Prostate gland (tissue), 2 donors: ENCODE measurements around the gene RHBDL1. TPM values are rescaled to one million over a fixed set of nuclear protein-coding genes. Genes with fewer than 3 reads are reported as not detected.
A peak's percentile ranks its signal among the peaks of the same experiment; 100 is the strongest.

Experiments used
- DNase-seq: peaks from one replicate; pipeline ENCODE4 v3.0.0-alpha.2; 2019; ENCODE audit warnings: low spot score
- H3K27ac ChIP-seq, 2 donors: fragments of 200-600 bp; sonication (generic); 2 replicates each; pipeline ENCODE4 v1.5.1; 2017 to 2019
- H3K27me3 ChIP-seq: fragments of 200-600 bp; sonication (generic); replicated peaks from 2 replicates; pipeline ENCODE4 v1.5.1; 2019; ENCODE audit not compliant: insufficient read depth
- H3K36me3 ChIP-seq, 2 donors: fragments of 200-600 bp; sonication (generic); 1 replicate in 1 of 2; 2 replicates in 1 of 2; pipeline versions ENCODE4 v1.5.1 to v1.8.1; 2017 to 2019
- H3K4me1 ChIP-seq: fragments of 200-600 bp; sonication (generic); replicated peaks from 2 replicates; pipeline ENCODE4 v1.5.1; 2019
- H3K4me3 ChIP-seq, 2 donors: fragments of 200-600 bp; sonication (generic); 2 replicates each; pipeline ENCODE4 v1.5.1; 2017 to 2019
- H3K9me3 ChIP-seq: fragments of 200-600 bp; sonication (generic); 2 replicates; pipeline ENCODE4 v1.5.1; 2017
- POLR2A ChIP-seq: fragments of 450-650 bp; IDR thresholded peaks from one replicate; pipeline ENCODE4 v1.6.1; 2016; ENCODE audit warnings: antibody characterized with exemption, mild to moderate bottlenecking
- POLR2AphosphoS5 ChIP-seq: sonication (generic); formaldehyde crosslinking; IDR thresholded peaks from one replicate; pipeline ENCODE4 v1.6.1; 2017; ENCODE audit warnings: antibody characterized with exemption
- WGBS: methylation state at CpG from one replicate; pipeline ENCODE4 v1.1.5; 2018; 5-methylcytosine and 5-hydroxymethylcytosine counted together
- intact Hi-C: fragments of 100-400 bp; cut with DNase I; formaldehyde crosslinking; loops from one replicate; pipeline ENCODE4 v1.14.2; 2022
- total RNA-seq, 2 donors: library from RNA; depleted of rRNA; stranded (reverse); fragments of >200 nt; gene quantifications; one replicate each; pipeline ENCODE4 v1.1.0, GENCODE V29; 2016
- TF ChIP-seq, protein P1 (sequence below), 4 experiments: fragments of 200-600 bp in 2 of 4; fragments of 450-650 bp in 2 of 4; sonication (generic) in 2 of 4; IDR thresholded peaks; 1 replicate in 3 of 4; 2 replicates in 1 of 4; pipeline ENCODE4 v1.5.1; 2016 to 2019; ENCODE audit warnings: antibody characterized with exemption in 4 of 4, mild to moderate bottlenecking in 2 of 4, moderate library complexity in 2 of 4

Gene RHBDL1
- total RNA-seq, 2 donors from 2014 or later: 4.5 to 4.9 TPM

DNA sequence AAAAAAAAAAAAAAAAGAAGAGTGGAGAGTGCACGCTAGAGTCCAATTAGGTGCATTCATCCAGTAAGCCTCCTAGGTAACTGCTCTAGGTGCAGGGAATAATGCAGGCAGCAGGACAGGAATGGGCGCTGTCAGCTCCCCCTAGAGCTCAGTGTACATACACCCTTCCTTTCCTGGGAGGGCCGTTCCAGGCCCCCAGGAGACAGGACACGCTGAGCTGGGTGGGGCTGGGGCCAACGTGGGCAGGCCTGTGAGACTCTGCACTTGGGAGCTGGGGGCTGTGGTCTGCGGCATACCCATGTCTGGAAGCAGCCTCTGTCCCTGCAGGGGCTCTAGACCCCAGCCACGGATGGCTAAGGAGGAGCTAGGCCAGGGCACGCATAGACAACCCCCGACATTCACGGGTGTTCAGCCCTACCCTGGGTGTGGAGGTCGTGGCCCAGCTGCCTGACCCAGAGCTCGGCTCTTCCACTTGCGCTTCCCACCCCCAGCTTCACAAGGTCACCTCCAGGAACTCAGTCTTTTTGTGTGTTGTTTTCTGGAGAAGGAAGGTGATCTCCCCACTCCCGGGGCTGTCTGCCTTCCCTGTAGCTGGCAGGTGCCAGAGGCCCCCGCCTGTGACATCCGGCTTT is 44.5 kb downstream of the RHBDL1 start:
- Histone ChIP-seq H3K4me1 (peaks cover 25% of the 10 kb centered on the region), H3K36me3 (no peaks in the 10 kb centered on the region), H3K27ac (no peak overlapping the region), H3K27me3 (no peaks in the 10 kb centered on the region), H3K9me3 (no peaks in the 10 kb centered on the region), H3K4me3 (peak overlapping the region; percentile 61 to 79)
- TF ChIP-seq POLR2A (no peak), POLR2AphosphoS5 (no peak)
- TF ChIP-seq, protein P1, sequence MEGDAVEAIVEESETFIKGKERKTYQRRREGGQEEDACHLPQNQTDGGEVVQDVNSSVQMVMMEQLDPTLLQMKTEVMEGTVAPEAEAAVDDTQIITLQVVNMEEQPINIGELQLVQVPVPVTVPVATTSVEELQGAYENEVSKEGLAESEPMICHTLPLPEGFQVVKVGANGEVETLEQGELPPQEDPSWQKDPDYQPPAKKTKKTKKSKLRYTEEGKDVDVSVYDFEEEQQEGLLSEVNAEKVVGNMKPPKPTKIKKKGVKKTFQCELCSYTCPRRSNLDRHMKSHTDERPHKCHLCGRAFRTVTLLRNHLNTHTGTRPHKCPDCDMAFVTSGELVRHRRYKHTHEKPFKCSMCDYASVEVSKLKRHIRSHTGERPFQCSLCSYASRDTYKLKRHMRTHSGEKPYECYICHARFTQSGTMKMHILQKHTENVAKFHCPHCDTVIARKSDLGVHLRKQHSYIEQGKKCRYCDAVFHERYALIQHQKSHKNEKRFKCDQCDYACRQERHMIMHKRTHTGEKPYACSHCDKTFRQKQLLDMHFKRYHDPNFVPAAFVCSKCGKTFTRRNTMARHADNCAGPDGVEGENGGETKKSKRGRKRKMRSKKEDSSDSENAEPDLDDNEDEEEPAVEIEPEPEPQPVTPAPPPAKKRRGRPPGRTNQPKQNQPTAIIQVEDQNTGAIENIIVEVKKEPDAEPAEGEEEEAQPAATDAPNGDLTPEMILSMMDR (IDR thresholded peaks at IDR 0.05): no peak
- intact Hi-C loops: no loop called here
- DNase-seq: no peak
- 11% methylated on average over 12 of the region's 16 CpGs for WGBS

DNA sequence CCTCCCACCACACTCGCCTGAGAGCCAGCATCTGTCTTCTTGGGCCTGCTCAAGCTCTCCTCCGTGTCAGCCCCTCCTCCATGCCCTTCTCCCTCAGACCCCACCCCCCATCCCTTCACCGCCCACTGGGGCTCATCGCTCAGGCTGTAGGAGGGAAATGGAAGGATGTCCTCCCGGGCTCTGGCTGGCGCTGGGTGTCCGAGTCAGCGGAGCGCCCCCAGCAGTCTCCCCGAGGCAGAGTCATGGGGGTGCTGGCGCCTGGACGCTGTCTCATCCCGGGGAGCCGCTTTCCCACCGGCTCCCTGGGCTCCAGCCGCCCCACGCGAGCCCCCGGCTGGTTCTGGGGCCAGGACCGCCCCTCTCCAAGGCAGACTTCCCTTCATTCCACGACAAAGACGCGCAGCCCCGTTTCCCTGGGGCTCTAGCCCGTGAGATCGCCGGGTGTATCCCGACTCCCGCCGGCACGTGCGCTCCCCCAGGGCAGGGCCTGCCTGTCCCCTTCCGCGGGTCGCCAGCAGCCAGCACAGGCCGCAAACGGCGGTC is 45.0 kb downstream of the RHBDL1 start:
- H3K4me3 ChIP-seq: peak overlapping the region; percentile 61 to 79
- H3K27ac ChIP-seq: peak overlapping the region; percentile 51 to 76
- peaks cover 24% of the 10 kb centered on the region for H3K4me1 ChIP-seq
- H3K27me3 ChIP-seq: no peaks in the 10 kb centered on the region
- TF ChIP-seq POLR2AphosphoS5 (no peak), POLR2A (no peak)
- TF ChIP-seq, protein P1 (IDR thresholded peaks at IDR 0.05): no peak
- H3K9me3 ChIP-seq: no peaks in the 10 kb centered on the region
- H3K36me3 ChIP-seq: no peaks in the 10 kb centered on the region
- intact Hi-C loops: no loop called here
- 1% methylated on average over 13 of the region's 38 CpGs for WGBS
- no peak for DNase-seq

DNA sequence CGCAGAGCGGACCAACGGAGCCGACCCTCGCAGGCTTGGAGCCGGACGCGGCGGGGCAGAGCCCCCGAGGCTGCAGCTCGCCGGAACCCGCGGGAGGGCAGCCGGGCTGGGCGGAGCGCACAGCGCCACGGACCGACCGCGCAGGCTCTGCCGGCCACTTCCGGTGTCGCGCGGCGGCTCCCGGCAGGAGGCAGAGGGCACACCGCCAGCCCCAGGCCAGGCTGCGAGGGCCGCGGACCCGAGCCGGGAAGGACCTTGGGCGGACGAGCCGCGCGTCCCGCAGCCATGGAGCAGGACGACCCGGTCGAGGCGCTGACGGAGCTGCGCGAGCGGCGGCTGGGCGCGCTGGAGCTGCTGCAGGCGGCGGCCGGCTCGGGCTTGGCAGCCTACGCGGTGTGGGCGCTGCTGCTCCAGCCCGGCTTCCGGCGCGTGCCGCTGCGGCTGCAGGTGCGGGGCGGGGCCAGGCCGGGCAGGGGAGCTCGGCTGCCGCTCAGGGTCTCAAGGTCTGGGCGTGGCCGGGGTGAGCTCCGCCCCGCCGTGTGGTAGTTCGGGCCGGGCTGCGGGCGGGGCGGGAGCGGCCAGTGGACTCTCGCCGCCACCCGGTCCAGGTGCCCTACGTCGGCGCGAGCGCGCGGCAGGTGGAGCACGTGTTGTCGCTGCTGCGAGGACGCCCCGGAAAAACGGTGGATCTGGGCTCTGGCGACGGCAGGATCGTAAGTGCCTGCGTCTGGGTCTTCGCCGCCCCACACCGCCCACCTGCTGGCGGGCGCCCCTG is 45.7 kb downstream of the RHBDL1 start, which contains the start of gene ANTKMT:
TSS of gene ANTKMT (plus strand) at position 157 of the 775 bp plus-strand sequence. CDS start at position 286, 129 bp downstream.
- no peaks in the 10 kb centered on the region for H3K9me3 ChIP-seq
- peak; percentile 65 for DNase-seq
- TF ChIP-seq POLR2AphosphoS5: no peak
- peak; percentile 39 for TF ChIP-seq POLR2A
- TF ChIP-seq, protein P1 (IDR thresholded peaks at IDR 0.05): peak in 2 of 4 experiments; percentile 49 to 56
- peaks cover 18% of the 10 kb centered on the region for H3K4me1 ChIP-seq
- no peaks in the 10 kb centered on the region for H3K36me3 ChIP-seq
- WGBS: 17% methylated on average over 51 of the region's 106 CpGs
- intact Hi-C loops: no loop called here
- no peaks in the 10 kb centered on the region for H3K27me3 ChIP-seq
- H3K4me3 ChIP-seq: peak within 1 kb of the TSS; percentile 61 to 79
- peak within 1 kb of the TSS; percentile 51 to 76 for H3K27ac ChIP-seq

DNA sequence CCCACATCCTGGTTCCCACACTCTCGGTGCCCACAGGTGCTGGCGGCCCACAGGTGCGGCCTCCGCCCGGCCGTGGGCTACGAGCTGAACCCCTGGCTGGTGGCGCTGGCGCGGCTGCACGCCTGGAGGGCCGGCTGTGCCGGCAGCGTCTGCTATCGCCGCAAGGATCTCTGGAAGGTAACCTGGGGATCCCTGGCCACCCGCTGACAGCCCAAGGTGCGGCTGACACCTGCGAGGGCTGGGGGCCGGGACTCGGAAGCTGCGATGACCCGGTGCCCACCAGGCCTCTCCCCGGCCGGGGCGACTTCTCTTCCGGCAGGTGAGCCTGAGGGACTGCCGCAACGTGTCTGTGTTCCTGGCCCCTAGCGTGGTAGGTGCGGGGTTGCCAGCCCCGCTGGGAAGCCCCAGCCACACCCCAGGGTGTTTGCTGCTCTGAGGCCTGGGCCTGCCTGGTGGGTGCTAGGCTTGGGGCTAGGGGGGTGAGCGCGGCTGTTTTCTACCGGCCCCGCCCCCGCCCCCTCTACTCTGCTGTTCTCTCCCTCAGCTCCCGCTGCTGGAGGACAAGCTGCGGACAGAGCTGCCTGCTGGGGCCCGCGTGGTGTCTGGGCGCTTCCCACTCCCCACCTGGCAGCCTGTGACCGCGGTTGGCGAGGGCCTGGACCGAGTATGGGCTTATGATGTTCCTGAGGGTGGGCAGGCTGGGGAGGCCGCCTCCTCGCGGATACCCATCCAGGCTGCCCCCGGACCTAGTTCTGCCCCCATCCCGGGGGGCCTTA is 46.5 kb downstream of the RHBDL1 start:
- DNase-seq: no peak
- peak overlapping the region in 1 of 2 donors; percentile 76 for H3K27ac ChIP-seq
- H3K4me1 ChIP-seq: peaks cover 15% of the 10 kb centered on the region
- WGBS: 89% methylated on average over 46 of the region's 51 CpGs
- peak overlapping the region; percentile 61 to 79 for H3K4me3 ChIP-seq
- intact Hi-C loops: no loop called here
- H3K27me3 ChIP-seq: no peaks in the 10 kb centered on the region
- H3K9me3 ChIP-seq: no peaks in the 10 kb centered on the region
- no peaks in the 10 kb centered on the region for H3K36me3 ChIP-seq
- TF ChIP-seq, protein P1 (IDR thresholded peaks at IDR 0.05): no peak
- TF ChIP-seq POLR2AphosphoS5: no peak
- no peak for TF ChIP-seq POLR2A
